Endothelial cell (in vitro differentiated cells): ENCODE data around the gene HMOX1. TPM values are rescaled to one million over a fixed set of nuclear protein-coding genes. Genes with fewer than 3 reads are reported as not detected.

Experiments
- DNase-seq: peaks from one replicate; pipeline ENCODE4 v3.0.0; 2021; ENCODE audit warnings: low spot score
- H3K27ac Mint-ChIP-seq: one replicate; pipeline ENCODE4 v1.8.0; 2021; ENCODE audit warnings: mixed read lengths, inconsistent platforms; ENCODE audit not compliant: unreplicated experiment
- H3K27me3 Mint-ChIP-seq: one replicate; pipeline ENCODE4 v1.8.0; 2021; ENCODE audit warnings: mild to moderate bottlenecking, moderate library complexity, mixed read lengths, inconsistent platforms; ENCODE audit not compliant: unreplicated experiment
- H3K36me3 Mint-ChIP-seq: one replicate; pipeline ENCODE4 v1.8.0; 2021; ENCODE audit warnings: mild to moderate bottlenecking, low read depth, mixed read lengths, inconsistent platforms; ENCODE audit not compliant: unreplicated experiment
- H3K4me1 Mint-ChIP-seq: one replicate; pipeline ENCODE4 v1.8.0; 2021; ENCODE audit warnings: mild to moderate bottlenecking, mixed read lengths, inconsistent platforms; ENCODE audit not compliant: unreplicated experiment
- H3K4me3 Mint-ChIP-seq: one replicate; pipeline ENCODE4 v1.8.0; 2021; ENCODE audit warnings: mild to moderate bottlenecking, mixed read lengths, inconsistent platforms; ENCODE audit not compliant: unreplicated experiment
- H3K9me3 Mint-ChIP-seq: one replicate; pipeline ENCODE4 v1.8.0; 2021; ENCODE audit warnings: mixed read lengths, inconsistent platforms; ENCODE audit not compliant: unreplicated experiment
- total RNA-seq: library from RNA; stranded (reverse); fragmentation: NEBNext Ultra II Directional; extraction: Animal tissue kit (Norgen Biotek cat#: 25700); gene quantifications from one replicate; pipeline ENCODE4 v1.2.1, GENCODE V29; 2021; ENCODE audit not compliant: unreplicated experiment
- TF ChIP-seq, protein P1 (sequence below): fragments of 200-600 bp; sonication (generic); IDR thresholded peaks from one replicate; pipeline ENCODE4 v1.5.0; 2021; ENCODE audit warnings: antibody characterized with exemption; ENCODE audit not compliant: unreplicated experiment

HMOX1 gene
- total RNA-seq, 1 donor from 2014 or later = 17.5 TPM

- Mint-ChIP-seq H3K9me3 (no peaks in the 10 kb centered on the region), H3K27ac (no peak overlapping the region), H3K4me3 (no peak overlapping the region), H3K27me3 (peaks cover 8% of the 10 kb centered on the region), H3K4me1 (peaks cover 46% of the 10 kb centered on the region), H3K36me3 (no peaks in the 10 kb centered on the region)
- DNase-seq = no peak
- TF ChIP-seq, protein P1, sequence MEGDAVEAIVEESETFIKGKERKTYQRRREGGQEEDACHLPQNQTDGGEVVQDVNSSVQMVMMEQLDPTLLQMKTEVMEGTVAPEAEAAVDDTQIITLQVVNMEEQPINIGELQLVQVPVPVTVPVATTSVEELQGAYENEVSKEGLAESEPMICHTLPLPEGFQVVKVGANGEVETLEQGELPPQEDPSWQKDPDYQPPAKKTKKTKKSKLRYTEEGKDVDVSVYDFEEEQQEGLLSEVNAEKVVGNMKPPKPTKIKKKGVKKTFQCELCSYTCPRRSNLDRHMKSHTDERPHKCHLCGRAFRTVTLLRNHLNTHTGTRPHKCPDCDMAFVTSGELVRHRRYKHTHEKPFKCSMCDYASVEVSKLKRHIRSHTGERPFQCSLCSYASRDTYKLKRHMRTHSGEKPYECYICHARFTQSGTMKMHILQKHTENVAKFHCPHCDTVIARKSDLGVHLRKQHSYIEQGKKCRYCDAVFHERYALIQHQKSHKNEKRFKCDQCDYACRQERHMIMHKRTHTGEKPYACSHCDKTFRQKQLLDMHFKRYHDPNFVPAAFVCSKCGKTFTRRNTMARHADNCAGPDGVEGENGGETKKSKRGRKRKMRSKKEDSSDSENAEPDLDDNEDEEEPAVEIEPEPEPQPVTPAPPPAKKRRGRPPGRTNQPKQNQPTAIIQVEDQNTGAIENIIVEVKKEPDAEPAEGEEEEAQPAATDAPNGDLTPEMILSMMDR = no peak
Measured at GRCh38 chr22:35373781-35374180, 7.1 kb upstream of the HMOX1 start.

- no peak for DNase-seq
- H3K4me1 Mint-ChIP-seq = peaks cover 47% of the 10 kb centered on the region
Measured at GRCh38 chr22:35375031-35375430, 5.9 kb upstream of the HMOX1 start.

DNA sequence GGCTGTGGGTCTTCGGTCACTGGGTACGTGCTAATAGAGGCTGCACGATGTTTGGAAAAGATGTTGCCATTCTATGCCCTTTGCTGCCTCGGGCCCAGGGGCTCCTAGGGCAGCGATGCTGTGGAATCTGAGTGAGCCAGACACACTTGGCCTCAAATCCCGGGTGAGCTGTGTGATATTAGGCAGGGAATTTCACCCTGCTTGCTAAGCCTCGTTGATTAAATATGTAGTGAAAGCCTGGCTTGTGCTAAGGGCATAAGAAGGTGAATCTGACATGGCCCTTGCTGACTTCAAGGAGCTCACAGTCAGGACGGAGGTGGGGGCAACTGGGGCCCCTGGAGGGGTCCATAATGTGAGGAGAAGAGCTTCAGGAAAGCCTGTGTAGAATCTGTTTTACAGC is 5.4 kb upstream of the HMOX1 start:
- no peak for DNase-seq
- Mint-ChIP-seq H3K4me3 (no peak overlapping the region), H3K36me3 (no peaks in the 10 kb centered on the region), H3K9me3 (no peaks in the 10 kb centered on the region), H3K27me3 (peaks cover 10% of the 10 kb centered on the region), H3K4me1 (peaks cover 51% of the 10 kb centered on the region), H3K27ac (peak overlapping the region; percentile 30)
- TF ChIP-seq, protein P1 = no peak

More at GRCh38 chr22:35375031-35375430, 5.9 kb upstream of the HMOX1 start:
- Mint-ChIP-seq H3K27ac (no peak overlapping the region), H3K27me3 (peaks cover 8% of the 10 kb centered on the region), H3K9me3 (no peaks in the 10 kb centered on the region), H3K36me3 (no peaks in the 10 kb centered on the region), H3K4me3 (no peak overlapping the region)
- TF ChIP-seq, protein P1 = no peak

GRCh38 chr22:35376728-35377472 is 4.0 kb upstream of the HMOX1 start:
- Mint-ChIP-seq H3K36me3 (no peaks in the 10 kb centered on the region), H3K4me1 (peaks cover 54% of the 10 kb centered on the region)

GRCh38 chr22:35377735-35378134 is 3.2 kb upstream of the HMOX1 start:
- DNase-seq = no peak
- peaks cover 49% of the 10 kb centered on the region for H3K4me1 Mint-ChIP-seq
- H3K27ac Mint-ChIP-seq = peak overlapping the region; percentile 96
- H3K4me3 Mint-ChIP-seq = peak overlapping the region; percentile 42
- H3K27me3 Mint-ChIP-seq = peaks cover 7% of the 10 kb centered on the region
- TF ChIP-seq, protein P1 = no peak
- no peaks in the 10 kb centered on the region for H3K36me3 Mint-ChIP-seq
- no peaks in the 10 kb centered on the region for H3K9me3 Mint-ChIP-seq

More at GRCh38 chr22:35376728-35377472, 4.0 kb upstream of the HMOX1 start:
- DNase-seq = peak; percentile 91
- Mint-ChIP-seq H3K4me3 (peak overlapping the region; percentile 42), H3K27me3 (peaks cover 7% of the 10 kb centered on the region), H3K27ac (peak overlapping the region; percentile 96), H3K9me3 (no peaks in the 10 kb centered on the region)
- TF ChIP-seq, protein P1 = no peak
